Measurements from ENCODE around the gene CCNJ. TPM values are rescaled to one million over a fixed set of nuclear protein-coding genes. Genes with fewer than 3 reads are reported as not detected.
A peak's percentile ranks its signal among the peaks of the same experiment; 100 is the strongest.

Gene CCNJ
- total and polyA plus RNA-seq, 2 of the 13 experiments (the other 11 are each of a cell fraction or from before 2014, with no cell fraction given) = 14.1 to 21.5 TPM

DNA sequence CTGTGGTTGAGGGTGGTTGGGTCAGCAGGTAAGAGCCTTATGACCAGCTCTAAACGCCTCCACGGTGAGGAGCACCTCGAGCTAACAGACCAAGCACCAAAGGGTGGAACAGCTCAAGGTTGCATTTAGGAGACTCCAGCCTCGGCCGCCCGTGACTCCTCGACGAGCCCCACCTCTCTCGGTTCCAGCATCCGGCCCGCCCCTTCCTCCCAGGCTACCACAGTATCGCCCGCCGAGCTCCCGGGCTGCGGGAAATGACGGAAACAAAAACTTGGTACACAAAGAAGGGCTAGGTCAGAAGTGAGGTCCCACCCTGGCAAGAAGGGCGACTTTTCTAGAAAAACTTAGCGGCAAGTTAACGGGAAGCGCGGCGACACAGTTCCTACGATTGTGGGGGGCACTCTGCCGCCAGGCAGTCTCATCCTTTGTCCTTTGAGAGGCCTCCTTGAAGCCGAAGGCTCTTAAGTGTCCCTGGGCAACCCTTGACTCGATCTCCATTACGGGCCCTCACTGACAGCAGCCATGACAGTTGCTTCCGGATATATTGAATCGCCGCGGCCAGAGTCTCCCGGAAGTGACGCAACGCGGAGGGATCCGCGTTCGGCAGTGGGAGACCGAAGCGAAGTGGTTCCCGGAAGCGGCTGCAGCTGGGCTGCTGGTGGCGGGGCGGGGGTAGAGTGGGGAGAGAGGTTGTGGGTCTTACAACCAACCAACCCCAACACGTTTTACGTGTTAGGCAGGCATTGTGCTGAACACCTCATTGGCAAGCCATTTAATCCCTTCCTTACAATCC is 46.5 kb downstream of the CCNJ start (continued):
- TF ChIP-seq, protein P1, sequence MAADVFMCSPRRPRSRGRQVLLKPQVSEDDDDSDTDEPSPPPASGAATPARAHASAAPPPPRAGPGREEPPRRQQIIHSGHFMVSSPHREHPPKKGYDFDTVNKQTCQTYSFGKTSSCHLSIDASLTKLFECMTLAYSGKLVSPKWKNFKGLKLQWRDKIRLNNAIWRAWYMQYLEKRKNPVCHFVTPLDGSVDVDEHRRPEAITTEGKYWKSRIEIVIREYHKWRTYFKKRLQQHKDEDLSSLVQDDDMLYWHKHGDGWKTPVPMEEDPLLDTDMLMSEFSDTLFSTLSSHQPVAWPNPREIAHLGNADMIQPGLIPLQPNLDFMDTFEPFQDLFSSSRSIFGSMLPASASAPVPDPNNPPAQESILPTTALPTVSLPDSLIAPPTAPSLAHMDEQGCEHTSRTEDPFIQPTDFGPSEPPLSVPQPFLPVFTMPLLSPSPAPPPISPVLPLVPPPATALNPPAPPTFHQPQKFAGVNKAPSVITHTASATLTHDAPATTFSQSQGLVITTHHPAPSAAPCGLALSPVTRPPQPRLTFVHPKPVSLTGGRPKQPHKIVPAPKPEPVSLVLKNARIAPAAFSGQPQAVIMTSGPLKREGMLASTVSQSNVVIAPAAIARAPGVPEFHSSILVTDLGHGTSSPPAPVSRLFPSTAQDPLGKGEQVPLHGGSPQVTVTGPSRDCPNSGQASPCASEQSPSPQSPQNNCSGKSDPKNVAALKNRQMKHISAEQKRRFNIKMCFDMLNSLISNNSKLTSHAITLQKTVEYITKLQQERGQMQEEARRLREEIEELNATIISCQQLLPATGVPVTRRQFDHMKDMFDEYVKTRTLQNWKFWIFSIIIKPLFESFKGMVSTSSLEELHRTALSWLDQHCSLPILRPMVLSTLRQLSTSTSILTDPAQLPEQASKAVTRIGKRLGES (CRISPR knock-in tag; IDR thresholded peaks at IDR 0.05; ENCODE audit: borderline replicate concordance) = no peak
- TF ChIP-seq ZNF788 (CRISPR knock-in tag; IDR thresholded peaks at IDR 0.05; ENCODE audit: borderline replicate concordance) (peak; percentile 86), ZNF335 (CRISPR knock-in tag; IDR thresholded peaks at IDR 0.05) (peak; percentile 87; the same call in 1 of the 2 replicates), ZNF607 (CRISPR knock-in tag; IDR thresholded peaks at IDR 0.05; ENCODE audit: borderline replicate concordance) (no peak), HNRNPUL1 (IDR thresholded peaks at IDR 0.05; ENCODE audit: low read depth, low read length) (no peak), ZBTB8A (CRISPR knock-in tag; IDR thresholded peaks at IDR 0.05; ENCODE audit: borderline replicate concordance, low read depth) (no peak), ZNF891 (CRISPR knock-in tag; IDR thresholded peaks at IDR 0.05) (peak; percentile 91; the same call in 1 of the 2 replicates), RELA (CRISPR knock-in tag; IDR thresholded peaks at IDR 0.05) (0 out of 2 replicates have a peak, but pooled peaks have one; percentile 53), NCOA1 (CRISPR knock-in tag; IDR thresholded peaks at IDR 0.05) (no peak), SNAPC2 (CRISPR knock-in tag; IDR thresholded peaks at IDR 0.05) (no peak), NR2C2 (CRISPR knock-in tag; IDR thresholded peaks at IDR 0.05; ENCODE audit: borderline replicate concordance) (peak; percentile 83), PITX1 (CRISPR knock-in tag; IDR thresholded peaks at IDR 0.05) (0 out of 2 replicates have a peak, but pooled peaks have one; percentile 37), ZNF143 (CRISPR knock-in tag; IDR thresholded peaks at IDR 0.05) (peak; percentile 46; the same call in 1 of the 2 replicates), ZNF34 (CRISPR knock-in tag; IDR thresholded peaks at IDR 0.05; ENCODE audit: borderline replicate concordance) (no peak), BORCS8-MEF2B (CRISPR knock-in tag; IDR thresholded peaks at IDR 0.05) (peak; percentile 81), NCOR1 (IDR thresholded peaks at IDR 0.05; ENCODE audit: borderline replicate concordance, low read length) (no peak; the same call in 1 of the 2 replicates), HIVEP1 (CRISPR knock-in tag; IDR thresholded peaks at IDR 0.05) (peak; percentile 45; the same call in 1 of the 2 replicates), CREB1 (IDR thresholded peaks at IDR 0.05) (peak; percentile 93), CREB1 (CRISPR knock-in tag; IDR thresholded peaks at IDR 0.05) (peak; percentile 99)
- TF ChIP-seq, protein P2, sequence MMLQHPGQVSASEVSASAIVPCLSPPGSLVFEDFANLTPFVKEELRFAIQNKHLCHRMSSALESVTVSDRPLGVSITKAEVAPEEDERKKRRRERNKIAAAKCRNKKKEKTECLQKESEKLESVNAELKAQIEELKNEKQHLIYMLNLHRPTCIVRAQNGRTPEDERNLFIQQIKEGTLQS (CRISPR knock-in tag; IDR thresholded peaks at IDR 0.05) = peak; percentile 43; the same call in 1 of the 2 replicates
- TF ChIP-seq, protein P3, sequence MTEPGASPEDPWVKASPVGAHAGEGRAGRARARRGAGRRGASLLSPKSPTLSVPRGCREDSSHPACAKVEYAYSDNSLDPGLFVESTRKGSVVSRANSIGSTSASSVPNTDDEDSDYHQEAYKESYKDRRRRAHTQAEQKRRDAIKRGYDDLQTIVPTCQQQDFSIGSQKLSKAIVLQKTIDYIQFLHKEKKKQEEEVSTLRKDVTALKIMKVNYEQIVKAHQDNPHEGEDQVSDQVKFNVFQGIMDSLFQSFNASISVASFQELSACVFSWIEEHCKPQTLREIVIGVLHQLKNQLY (CRISPR knock-in tag; IDR thresholded peaks at IDR 0.05) = no peak
- TF ChIP-seq, protein P4, sequence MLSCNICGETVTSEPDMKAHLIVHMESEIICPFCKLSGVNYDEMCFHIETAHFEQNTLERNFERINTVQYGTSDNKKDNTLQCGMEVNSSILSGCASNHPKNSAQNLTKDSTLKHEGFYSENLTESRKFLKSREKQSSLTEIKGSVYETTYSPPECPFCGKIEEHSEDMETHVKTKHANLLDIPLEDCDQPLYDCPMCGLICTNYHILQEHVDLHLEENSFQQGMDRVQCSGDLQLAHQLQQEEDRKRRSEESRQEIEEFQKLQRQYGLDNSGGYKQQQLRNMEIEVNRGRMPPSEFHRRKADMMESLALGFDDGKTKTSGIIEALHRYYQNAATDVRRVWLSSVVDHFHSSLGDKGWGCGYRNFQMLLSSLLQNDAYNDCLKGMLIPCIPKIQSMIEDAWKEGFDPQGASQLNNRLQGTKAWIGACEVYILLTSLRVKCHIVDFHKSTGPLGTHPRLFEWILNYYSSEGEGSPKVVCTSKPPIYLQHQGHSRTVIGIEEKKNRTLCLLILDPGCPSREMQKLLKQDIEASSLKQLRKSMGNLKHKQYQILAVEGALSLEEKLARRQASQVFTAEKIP (CRISPR knock-in tag; IDR thresholded peaks at IDR 0.05; ENCODE audit: borderline replicate concordance) = no peak
- TF ChIP-seq, protein P5, sequence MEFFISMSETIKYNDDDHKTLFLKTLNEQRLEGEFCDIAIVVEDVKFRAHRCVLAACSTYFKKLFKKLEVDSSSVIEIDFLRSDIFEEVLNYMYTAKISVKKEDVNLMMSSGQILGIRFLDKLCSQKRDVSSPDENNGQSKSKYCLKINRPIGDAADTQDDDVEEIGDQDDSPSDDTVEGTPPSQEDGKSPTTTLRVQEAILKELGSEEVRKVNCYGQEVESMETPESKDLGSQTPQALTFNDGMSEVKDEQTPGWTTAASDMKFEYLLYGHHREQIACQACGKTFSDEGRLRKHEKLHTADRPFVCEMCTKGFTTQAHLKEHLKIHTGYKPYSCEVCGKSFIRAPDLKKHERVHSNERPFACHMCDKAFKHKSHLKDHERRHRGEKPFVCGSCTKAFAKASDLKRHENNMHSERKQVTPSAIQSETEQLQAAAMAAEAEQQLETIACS (CRISPR knock-in tag; IDR thresholded peaks at IDR 0.05) = no peak

Data from HepG2 (cell line).